WTC11 (cell line): ENCODE measurements around the gene GBA2. TPM values are rescaled to one million over a fixed set of nuclear protein-coding genes. Genes with fewer than 3 reads are reported as not detected.

ENCODE experiments used
- ATAC-seq: fragments of 200-7000 bp; cut with Tn5 transposase; 2 replicates; pipeline ENCODE4 v1.10.0; 2021; ENCODE audit warnings: mild to moderate bottlenecking, moderate library complexity
- CTCF ChIA-PET: fragments of 300-600 bp; sonication (Branson Sonifier 250); formaldehyde crosslinking; loops from one replicate; lab custom pipeline; 2021; ENCODE audit warnings: antibody characterized with exemption; lab: Charles Lee
- POLR2A ChIA-PET: fragments of 350-600 bp; sonication (Branson Sonifier 250); formaldehyde crosslinking; loops from one replicate; lab custom pipeline; 2021; ENCODE audit warnings: antibody characterized with exemption; lab: Charles Lee
- DNase-seq: peaks from one replicate; pipeline ENCODE4 v3.0.0; 2021; ENCODE audit warnings: low spot score
- H3K27ac Mint-ChIP-seq: 2 replicates; pipeline ENCODE4 v1.8.0; 2021; ENCODE audit warnings: mixed read lengths
- H3K27me3 Mint-ChIP-seq: 2 replicates; pipeline ENCODE4 v1.8.0; 2021; ENCODE audit warnings: low read depth, mild to moderate bottlenecking, moderate library complexity, mixed read lengths
- H3K36me3 Mint-ChIP-seq: 2 replicates; pipeline ENCODE4 v1.8.0; 2021; ENCODE audit warnings: mixed read lengths
- H3K4me1 Mint-ChIP-seq: 2 replicates; pipeline ENCODE4 v1.8.0; 2022; ENCODE audit warnings: mixed read lengths
- H3K4me3 Mint-ChIP-seq: 2 replicates; pipeline ENCODE4 v1.8.0; 2021; ENCODE audit warnings: mild to moderate bottlenecking, moderate library complexity, mixed read lengths
- H3K9me3 Mint-ChIP-seq: 2 replicates; pipeline ENCODE4 v1.8.0; 2021; ENCODE audit warnings: mixed read lengths
- CBFB ChIP-seq: sonication (generic); formaldehyde crosslinking; IDR thresholded peaks from 2 replicates; pipeline ENCODE4 v1.8.1; 2022; ENCODE audit warnings: mild to moderate bottlenecking, low read depth, missing genetic modification reagents
- CREB1 ChIP-seq: sonication (generic); formaldehyde crosslinking; IDR thresholded peaks from 2 replicates; pipeline ENCODE4 v1.8.0; 2023; ENCODE audit warnings: mild to moderate bottlenecking, missing genetic modification reagents
- FOXJ3 ChIP-seq: sonication (generic); formaldehyde crosslinking; IDR thresholded peaks from 2 replicates; pipeline ENCODE4 v1.9.0; 2021; ENCODE audit warnings: missing genetic modification reagents, mild to moderate bottlenecking, borderline replicate concordance
- GRHL2 ChIP-seq: fragments of 250-450 bp; sonication (Bioruptor Pico); IDR thresholded peaks from 2 replicates; pipeline ENCODE4 v1.8.0; 2022; ENCODE audit warnings: mild to moderate bottlenecking, moderate library complexity; ENCODE audit not compliant: insufficient replicate concordance, severe bottlenecking
- IRF2 ChIP-seq: sonication (generic); formaldehyde crosslinking; IDR thresholded peaks from 2 replicates; pipeline ENCODE4 v1.8.0; 2022; ENCODE audit warnings: low read depth, missing genetic modification reagents, borderline replicate concordance
- NFYB ChIP-seq: sonication (generic); formaldehyde crosslinking; conservative IDR thresholded peaks from 2 replicates; pipeline ENCODE4 v1.8.0; 2022; ENCODE audit warnings: low read depth, missing genetic modification reagents
- NR1H2 ChIP-seq: sonication (generic); formaldehyde crosslinking; IDR thresholded peaks from 2 replicates; pipeline ENCODE4 v1.9.0; 2021; ENCODE audit warnings: mild to moderate bottlenecking, moderate library complexity, missing genetic modification reagents
- RELA ChIP-seq: sonication (generic); formaldehyde crosslinking; IDR thresholded peaks from 2 replicates; pipeline ENCODE4 v1.8.1; 2022; ENCODE audit warnings: missing genetic modification reagents, mild to moderate bottlenecking, borderline replicate concordance
- TCF7 ChIP-seq: sonication (generic); formaldehyde crosslinking; IDR thresholded peaks from 2 replicates; pipeline ENCODE4 v1.8.0; 2022; ENCODE audit warnings: mild to moderate bottlenecking, low read depth, missing genetic modification reagents, moderate library complexity
- TEAD1 ChIP-seq: sonication (generic); formaldehyde crosslinking; IDR thresholded peaks from 2 replicates; pipeline ENCODE4 v1.8.0; 2022; ENCODE audit warnings: mild to moderate bottlenecking, missing genetic modification reagents
- TEAD4 ChIP-seq: sonication (generic); formaldehyde crosslinking; IDR thresholded peaks from 2 replicates; pipeline ENCODE4 v1.8.0; 2022; ENCODE audit warnings: mild to moderate bottlenecking, missing genetic modification reagents
- USF2 ChIP-seq: sonication (generic); formaldehyde crosslinking; IDR thresholded peaks from 2 replicates; pipeline ENCODE4 v1.8.1; 2023; ENCODE audit warnings: mild to moderate bottlenecking, missing genetic modification reagents, moderate library complexity
- ZNF121 ChIP-seq: sonication (generic); formaldehyde crosslinking; IDR thresholded peaks from 2 replicates; pipeline ENCODE4 v1.8.0; 2023; ENCODE audit warnings: missing genetic modification reagents
- ZNF263 ChIP-seq: sonication (generic); formaldehyde crosslinking; IDR thresholded peaks from 2 replicates; pipeline ENCODE4 v1.8.1; 2022; ENCODE audit warnings: low read depth, mild to moderate bottlenecking, moderate library complexity, missing genetic modification reagents
- ZNF396 ChIP-seq: fragments of 250-450 bp; sonication (Bioruptor Pico); IDR thresholded peaks from 2 replicates; pipeline ENCODE4 v1.8.0; 2021; ENCODE audit warnings: mild to moderate bottlenecking, moderate library complexity, borderline replicate concordance
- ZNF416 ChIP-seq: fragments of 250-450 bp; sonication (Bioruptor Pico); IDR thresholded peaks from 2 replicates; pipeline ENCODE4 v1.9.0; 2021; ENCODE audit warnings: mild to moderate bottlenecking, inconsistent platforms
- ZNF671 ChIP-seq: fragments of 250-450 bp; sonication (Bioruptor Pico); IDR thresholded peaks from 2 replicates; pipeline ENCODE4 v1.8.0; 2021; ENCODE audit warnings: mild to moderate bottlenecking
- total RNA-seq: library from RNA; stranded (reverse); gene quantifications from 3 replicates; pipeline ENCODE4 v1.2.3, GENCODE V29; 2021
- TF ChIP-seq, protein P1 (sequence below): fragments of 250-450 bp; sonication (Bioruptor Pico); IDR thresholded peaks from 2 replicates; pipeline ENCODE4 v1.9.0; 2021; ENCODE audit warnings: mild to moderate bottlenecking, borderline replicate concordance
- TF ChIP-seq, protein P2 (sequence below): fragments of 250-450 bp; sonication (Bioruptor Pico); IDR thresholded peaks from 2 replicates; pipeline ENCODE4 v1.9.0; 2021; ENCODE audit warnings: mild to moderate bottlenecking
- TF ChIP-seq, protein P3 (sequence below): fragments of 250-450 bp; sonication (Bioruptor Pico); IDR thresholded peaks from 2 replicates; pipeline ENCODE4 v1.9.0; 2021; ENCODE audit warnings: moderate library complexity, mild to moderate bottlenecking, inconsistent platforms, borderline replicate concordance

Gene GBA2
- total RNA-seq, 1 experiment from 2014 or later: 104 TPM

- Mint-ChIP-seq H3K36me3 (peaks cover 34% of the 10 kb centered on the region), H3K27me3 (no peaks in the 10 kb centered on the region), H3K4me3 (peak overlapping the region; percentile 92), H3K9me3 (no peaks in the 10 kb centered on the region), H3K27ac (peak overlapping the region; percentile 62; the same call in 1 of the 2 replicates), H3K4me1 (peaks cover 27% of the 10 kb centered on the region)
- POLR2A ChIA-PET: interaction anchor here (2.1 kb wide), 1 partner anchor 18 kb away, joined by 13 read pairs; the partner anchor contains the start of genes CREB3 and TLN1
- CTCF ChIA-PET: interaction anchor here (0.6 to 3.3 kb wide), 11 partner anchors 14 to 134 kb away, joined by 3 to 20 read pairs (median 7); partner anchors contain the start of genes CREB3, HINT2, TLN1 and TPM2
- ATAC-seq: no peak
- TF ChIP-seq ZNF396 (no peak), TCF7 (CRISPR knock-in tag) (no peak), USF2 (CRISPR knock-in tag) (no peak), CBFB (CRISPR knock-in tag) (no peak), IRF2 (CRISPR knock-in tag) (no peak)
- TF ChIP-seq, protein P1, sequence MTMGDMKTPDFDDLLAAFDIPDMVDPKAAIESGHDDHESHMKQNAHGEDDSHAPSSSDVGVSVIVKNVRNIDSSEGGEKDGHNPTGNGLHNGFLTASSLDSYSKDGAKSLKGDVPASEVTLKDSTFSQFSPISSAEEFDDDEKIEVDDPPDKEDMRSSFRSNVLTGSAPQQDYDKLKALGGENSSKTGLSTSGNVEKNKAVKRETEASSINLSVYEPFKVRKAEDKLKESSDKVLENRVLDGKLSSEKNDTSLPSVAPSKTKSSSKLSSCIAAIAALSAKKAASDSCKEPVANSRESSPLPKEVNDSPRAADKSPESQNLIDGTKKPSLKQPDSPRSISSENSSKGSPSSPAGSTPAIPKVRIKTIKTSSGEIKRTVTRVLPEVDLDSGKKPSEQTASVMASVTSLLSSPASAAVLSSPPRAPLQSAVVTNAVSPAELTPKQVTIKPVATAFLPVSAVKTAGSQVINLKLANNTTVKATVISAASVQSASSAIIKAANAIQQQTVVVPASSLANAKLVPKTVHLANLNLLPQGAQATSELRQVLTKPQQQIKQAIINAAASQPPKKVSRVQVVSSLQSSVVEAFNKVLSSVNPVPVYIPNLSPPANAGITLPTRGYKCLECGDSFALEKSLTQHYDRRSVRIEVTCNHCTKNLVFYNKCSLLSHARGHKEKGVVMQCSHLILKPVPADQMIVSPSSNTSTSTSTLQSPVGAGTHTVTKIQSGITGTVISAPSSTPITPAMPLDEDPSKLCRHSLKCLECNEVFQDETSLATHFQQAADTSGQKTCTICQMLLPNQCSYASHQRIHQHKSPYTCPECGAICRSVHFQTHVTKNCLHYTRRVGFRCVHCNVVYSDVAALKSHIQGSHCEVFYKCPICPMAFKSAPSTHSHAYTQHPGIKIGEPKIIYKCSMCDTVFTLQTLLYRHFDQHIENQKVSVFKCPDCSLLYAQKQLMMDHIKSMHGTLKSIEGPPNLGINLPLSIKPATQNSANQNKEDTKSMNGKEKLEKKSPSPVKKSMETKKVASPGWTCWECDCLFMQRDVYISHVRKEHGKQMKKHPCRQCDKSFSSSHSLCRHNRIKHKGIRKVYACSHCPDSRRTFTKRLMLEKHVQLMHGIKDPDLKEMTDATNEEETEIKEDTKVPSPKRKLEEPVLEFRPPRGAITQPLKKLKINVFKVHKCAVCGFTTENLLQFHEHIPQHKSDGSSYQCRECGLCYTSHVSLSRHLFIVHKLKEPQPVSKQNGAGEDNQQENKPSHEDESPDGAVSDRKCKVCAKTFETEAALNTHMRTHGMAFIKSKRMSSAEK (CRISPR knock-in tag): no peak
- no peak for DNase-seq
Observed at GRCh38 chr9:35750256-35750531, 1.2 kb upstream of the GBA2 start.

DNA sequence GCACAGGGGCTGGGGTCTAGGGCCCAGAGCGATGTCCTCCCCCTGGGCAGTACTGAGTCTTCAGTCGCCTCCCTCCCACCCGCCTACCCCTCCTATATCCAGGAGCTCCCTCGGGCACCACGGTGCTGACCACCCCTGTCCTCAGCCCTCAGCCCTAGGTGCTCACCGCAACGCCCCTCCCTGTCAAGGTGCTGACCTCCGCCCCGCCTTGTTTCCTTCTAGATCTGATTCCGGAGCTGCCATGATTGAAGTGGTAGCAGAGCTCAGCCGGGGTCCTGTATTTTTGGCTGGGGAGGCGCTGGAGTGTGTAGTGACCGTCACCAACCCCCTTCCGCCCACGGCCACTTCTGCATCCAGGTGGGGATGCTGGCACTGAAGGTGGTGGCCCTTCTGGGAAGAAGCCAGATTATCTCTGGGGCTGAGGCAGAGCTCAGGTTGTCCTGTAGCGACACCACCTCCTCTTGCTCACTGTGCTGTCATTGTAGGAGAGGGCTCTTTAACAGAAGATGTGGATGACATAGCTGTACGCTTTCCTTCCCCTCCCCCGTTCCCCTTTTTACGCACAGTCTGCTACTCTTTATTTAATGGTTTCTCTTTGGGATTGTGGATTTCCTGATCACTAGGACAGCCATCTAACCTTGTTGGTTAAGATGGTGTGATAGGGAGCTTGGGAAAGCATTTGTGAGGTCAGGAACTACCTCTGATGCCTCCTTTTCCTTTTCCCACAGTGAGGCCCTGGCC lies 657 bp upstream of the GBA2 start:
- no peaks in the 10 kb centered on the region for H3K27me3 Mint-ChIP-seq
- peak overlapping the region; percentile 92 for H3K4me3 Mint-ChIP-seq
- DNase-seq (peak; percentile 37), ATAC-seq (peak; percentile 43)
- H3K9me3 Mint-ChIP-seq: no peaks in the 10 kb centered on the region
- CTCF ChIA-PET: interaction anchor here (0.6 to 4.1 kb wide), 17 partner anchors 14 to 196 kb away, joined by 3 to 27 read pairs (median 6); partner anchors contain the start of genes CREB3, HINT2, TESK1 and TLN1
- peaks cover 35% of the 10 kb centered on the region for H3K36me3 Mint-ChIP-seq
- peaks cover 27% of the 10 kb centered on the region for H3K4me1 Mint-ChIP-seq
- POLR2A ChIA-PET: interaction anchor here (0.5 to 2.1 kb wide), 4 partner anchors 17 to 64 kb away, joined by 3 to 13 read pairs (median 4); partner anchors contain the start of genes CREB3 and TLN1
- peak overlapping the region; percentile 62 for H3K27ac Mint-ChIP-seq
- TF ChIP-seq TEAD4 (CRISPR knock-in tag): no peak
- TF ChIP-seq RELA: no peak
- no peak for TF ChIP-seq NR1H2 (CRISPR knock-in tag)
- TF ChIP-seq, protein P2, sequence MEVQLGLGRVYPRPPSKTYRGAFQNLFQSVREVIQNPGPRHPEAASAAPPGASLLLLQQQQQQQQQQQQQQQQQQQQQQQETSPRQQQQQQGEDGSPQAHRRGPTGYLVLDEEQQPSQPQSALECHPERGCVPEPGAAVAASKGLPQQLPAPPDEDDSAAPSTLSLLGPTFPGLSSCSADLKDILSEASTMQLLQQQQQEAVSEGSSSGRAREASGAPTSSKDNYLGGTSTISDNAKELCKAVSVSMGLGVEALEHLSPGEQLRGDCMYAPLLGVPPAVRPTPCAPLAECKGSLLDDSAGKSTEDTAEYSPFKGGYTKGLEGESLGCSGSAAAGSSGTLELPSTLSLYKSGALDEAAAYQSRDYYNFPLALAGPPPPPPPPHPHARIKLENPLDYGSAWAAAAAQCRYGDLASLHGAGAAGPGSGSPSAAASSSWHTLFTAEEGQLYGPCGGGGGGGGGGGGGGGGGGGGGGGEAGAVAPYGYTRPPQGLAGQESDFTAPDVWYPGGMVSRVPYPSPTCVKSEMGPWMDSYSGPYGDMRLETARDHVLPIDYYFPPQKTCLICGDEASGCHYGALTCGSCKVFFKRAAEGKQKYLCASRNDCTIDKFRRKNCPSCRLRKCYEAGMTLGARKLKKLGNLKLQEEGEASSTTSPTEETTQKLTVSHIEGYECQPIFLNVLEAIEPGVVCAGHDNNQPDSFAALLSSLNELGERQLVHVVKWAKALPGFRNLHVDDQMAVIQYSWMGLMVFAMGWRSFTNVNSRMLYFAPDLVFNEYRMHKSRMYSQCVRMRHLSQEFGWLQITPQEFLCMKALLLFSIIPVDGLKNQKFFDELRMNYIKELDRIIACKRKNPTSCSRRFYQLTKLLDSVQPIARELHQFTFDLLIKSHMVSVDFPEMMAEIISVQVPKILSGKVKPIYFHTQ (CRISPR knock-in tag): no peak
- no peak for TF ChIP-seq ZNF416 (CRISPR knock-in tag)
- TF ChIP-seq ZNF121 (CRISPR knock-in tag): no peak
- no peak for TF ChIP-seq CREB1 (CRISPR knock-in tag)
- no peak for TF ChIP-seq TEAD1
- no peak for TF ChIP-seq ZNF263 (CRISPR knock-in tag)
- no peak for TF ChIP-seq ZNF671
- TF ChIP-seq, protein P3, sequence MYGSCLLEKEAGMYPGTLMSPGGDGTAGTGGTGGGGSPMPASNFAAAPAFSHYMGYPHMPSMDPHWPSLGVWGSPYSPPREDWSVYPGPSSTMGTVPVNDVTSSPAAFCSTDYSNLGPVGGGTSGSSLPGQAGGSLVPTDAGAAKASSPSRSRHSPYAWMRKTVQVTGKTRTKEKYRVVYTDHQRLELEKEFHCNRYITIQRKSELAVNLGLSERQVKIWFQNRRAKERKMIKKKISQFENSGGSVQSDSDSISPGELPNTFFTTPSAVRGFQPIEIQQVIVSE: no peak
- TF ChIP-seq CBFB (CRISPR knock-in tag): no peak
- TF ChIP-seq NFYB (CRISPR knock-in tag): no peak
- TF ChIP-seq GRHL2 (CRISPR knock-in tag): no peak
- no peak for TF ChIP-seq FOXJ3 (CRISPR knock-in tag)
- no peak for TF ChIP-seq USF2 (CRISPR knock-in tag)
